K562 (cell line): ENCODE data around the gene PLEKHM2. TPM values are rescaled to one million over a fixed set of nuclear protein-coding genes. Genes with fewer than 3 reads are reported as not detected.
A peak's percentile ranks its signal among the peaks of the same experiment; 100 is the strongest.

Experiments used
- ATF1 ChIP-seq, 2 experiments: fragments of 450-650 bp in 1 of 2; IDR thresholded peaks; 2 replicates each; pipeline ENCODE4 v1.6.1; 2016; ENCODE audit warnings: missing compliant biosample characterization in 1 of 2, missing genetic modification characterization in 1 of 2
- CBFA2T3 ChIP-seq: fragments of 450-650 bp; IDR thresholded peaks from 2 replicates; pipeline ENCODE4 v1.6.1; 2017
- CBX1 ChIP-seq: sonication (generic); IDR thresholded peaks from 2 replicates; pipeline ENCODE4 v1.6.1; 2016; ENCODE audit warnings: antibody characterized with exemption, low read depth, mild to moderate bottlenecking
- CHD1 ChIP-seq: fragments of 200-600 bp; sonication (generic); IDR thresholded peaks from one replicate; pipeline ENCODE4 v1.6.1; 2012; ENCODE audit warnings: mild to moderate bottlenecking, moderate library complexity, low read length, inconsistent platforms
- DEAF1 ChIP-seq: fragments of 450-650 bp; formaldehyde crosslinking; IDR thresholded peaks from 2 replicates; pipeline ENCODE4 v1.4.0; 2020; ENCODE audit warnings: mild to moderate bottlenecking, moderate library complexity
- FOXJ3 ChIP-seq: sonication (generic); formaldehyde crosslinking; IDR thresholded peaks from 2 replicates; pipeline ENCODE4 v1.4.0; 2020; ENCODE audit warnings: mild to moderate bottlenecking, missing genetic modification reagents
- HCFC1 ChIP-seq: IDR thresholded peaks from 2 replicates; pipeline ENCODE4 v1.6.1; 2012; ENCODE audit warnings: low read depth, low read length, improper control_type of control experiment
- MEIS2 ChIP-seq: fragments of 450-650 bp; IDR thresholded peaks from 2 replicates; pipeline ENCODE4 v1.6.1; 2014; ENCODE audit warnings: mild to moderate bottlenecking; ENCODE audit not compliant: partially characterized antibody
- MYC ChIP-seq, 2 experiments: fragments of 250-450 bp in 1 of 2; sonication (Bioruptor Pico) in 1 of 2; IDR thresholded peaks; 2 replicates each; pipeline versions ENCODE4 v1.5.1 to v1.6.1; 2012 to 2021; ENCODE audit warnings: low read depth in 2 of 2, borderline replicate concordance in 1 of 2, improper control_type of control experiment in 1 of 2, low read length in 1 of 2, mild to moderate bottlenecking in 1 of 2, moderate library complexity in 1 of 2
- NR1H2 ChIP-seq: sonication (generic); formaldehyde crosslinking; IDR thresholded peaks from 2 replicates; pipeline ENCODE4 v1.4.0; 2020; ENCODE audit warnings: mild to moderate bottlenecking, missing genetic modification reagents
- NR3C1 ChIP-seq: sonication (generic); formaldehyde crosslinking; IDR thresholded peaks from 2 replicates; pipeline ENCODE4 v1.8.1; 2022; ENCODE audit warnings: missing genetic modification reagents
- PCBP1 ChIP-seq: fragments of 200-400 bp; formaldehyde crosslinking; IDR thresholded peaks from 2 replicates; pipeline ENCODE4 v1.6.1; 2018; ENCODE audit warnings: mild to moderate bottlenecking, low read depth, low read length; ENCODE audit not compliant: poor library complexity, severe bottlenecking
- PTBP1 ChIP-seq: fragments of 200-400 bp; formaldehyde crosslinking; IDR thresholded peaks from 2 replicates; pipeline ENCODE4 v1.6.1; 2017; ENCODE audit warnings: low read depth, low read length
- RBM15 ChIP-seq: fragments of 200-400 bp; formaldehyde crosslinking; IDR thresholded peaks from 2 replicates; pipeline ENCODE4 v1.6.1; 2018; ENCODE audit warnings: mild to moderate bottlenecking, low read length, moderate library complexity; ENCODE audit not compliant: insufficient read depth
- RBM22 ChIP-seq: fragments of 200-400 bp; formaldehyde crosslinking; IDR thresholded peaks from 2 replicates; pipeline ENCODE4 v1.6.1; 2018; ENCODE audit warnings: low read length, low read depth; ENCODE audit not compliant: poor library complexity, severe bottlenecking
- RFX5 ChIP-seq: IDR thresholded peaks from 2 replicates; pipeline ENCODE4 v1.6.1; 2011; ENCODE audit warnings: low read depth, mild to moderate bottlenecking, improper control_type of control experiment, low read length
- SIRT6 ChIP-seq: IDR thresholded peaks from one replicate; pipeline ENCODE4 v1.6.1; 2012; ENCODE audit warnings: low read depth, mild to moderate bottlenecking, control low read depth, inconsistent platforms, low read length, moderate library complexity
- SMARCA5 ChIP-seq: fragments of 450-650 bp; IDR thresholded peaks from 2 replicates; pipeline ENCODE4 v1.6.1; 2016
- SNAPC5 ChIP-seq: fragments of 250-450 bp; sonication (Bioruptor Pico); IDR thresholded peaks from 2 replicates; pipeline ENCODE4 v1.8.0; 2021; ENCODE audit warnings: moderate library complexity, mild to moderate bottlenecking, inconsistent platforms
- SNIP1 ChIP-seq: fragments of 450-650 bp; IDR thresholded peaks from 2 replicates; pipeline ENCODE4 v1.7.1; 2017; ENCODE audit warnings: low read depth, mild to moderate bottlenecking
- TAL1 ChIP-seq: fragments of 450-650 bp; IDR thresholded peaks from 2 replicates; pipeline ENCODE4 v1.6.1; 2016; ENCODE audit warnings: mild to moderate bottlenecking
- THAP12 ChIP-seq: fragments of 250-450 bp; sonication (Bioruptor Pico); IDR thresholded peaks from 2 replicates; pipeline ENCODE4 v1.9.0; 2021; ENCODE audit warnings: mild to moderate bottlenecking, inconsistent platforms
- U2AF1 ChIP-seq: fragments of 200-400 bp; formaldehyde crosslinking; optimal IDR thresholded peaks from 2 replicates; pipeline ENCODE3; 2017; ENCODE audit warnings: mild to moderate bottlenecking, low read depth, low read length, moderate library complexity
- ZNF140 ChIP-seq: fragments of 250-450 bp; sonication (Bioruptor Pico); IDR thresholded peaks from 2 replicates; pipeline ENCODE4 v1.8.0; 2021; ENCODE audit warnings: moderate library complexity, mild to moderate bottlenecking, inconsistent platforms
- ZNF584 ChIP-seq: fragments of 200-800 bp; sonication (Bioruptor generic); IDR thresholded peaks from 2 replicates; pipeline ENCODE4 v1.6.1; 2016; ENCODE audit warnings: low read depth, mild to moderate bottlenecking, missing genetic modification characterization, missing compliant biosample characterization
- ZSCAN29 ChIP-seq: fragments of 450-650 bp; IDR thresholded peaks from 2 replicates; pipeline ENCODE4 v1.6.1; 2017
- polyA plus RNA-seq, 8 experiments: library from polyadenylated mRNA; depleted of rRNA in 4 of 8; stranded (reverse) in 5 of 8; unstranded in 3 of 8; fragments of >200 nt; fragmentation: Nextera tagmentation in 2 of 8; fragmentation: Illumina TruSeq in 1 of 8; extraction: Ambion mirVana in 2 of 8; extraction: Trizol in 1 of 8; gene quantifications; 2 replicates each; pipeline versions ENCODE4 v1.2.1 to v1.2.3, GENCODE V29; 2011 to 2014; ENCODE audit warnings: inconsistent platforms in 1 of 8, missing spikeins in 1 of 8
- total RNA-seq, 7 experiments: library from RNA; depleted of rRNA in 6 of 7; stranded (reverse); fragments of >200 nt in 6 of 7; fragmentation: Illumina TruSeq in 2 of 7; extraction: Trizol in 2 of 7; gene quantifications; 2 replicates each; pipeline versions ENCODE4 v1.2.1 to v1.2.3, GENCODE V29; 2011 to 2021; ENCODE audit warnings: low replicate concordance in 1 of 7

Gene PLEKHM2
- total and polyA plus RNA-seq, 9 of the 15 experiments (the other 6 are each of a cell fraction or from before 2014, with no cell fraction given), result 0.27 to 63.7 (median 33.2) TPM

- TF ChIP-seq THAP12 (CRISPR knock-in tag) (no peak), ZNF584 (CRISPR knock-in tag) (no peak), SIRT6 (no peak), HCFC1 (no peak), ZSCAN29 (no peak), MYC (IDR thresholded peaks at IDR 0.05; ENCODE audit: low read depth, low read length) (no peak), MYC (CRISPR knock-in tag; IDR thresholded peaks at IDR 0.05; ENCODE audit: borderline replicate concordance, low read depth) (no peak), NR1H2 (no peak), MEIS2 (no peak), PCBP1 (no peak), PTBP1 (no peak), CHD1 (no peak), SNIP1 (no peak), FOXJ3 (CRISPR knock-in tag) (no peak), RBM22 (no peak), TAL1 (peak; percentile 77), SNAPC5 (CRISPR knock-in tag) (no peak), CBFA2T3 (peak; percentile 96), ZNF140 (CRISPR knock-in tag) (no peak), CBX1 (0 out of 2 replicates have a peak, but pooled peaks have one; percentile 62), RBM15 (no peak), DEAF1 (CRISPR knock-in tag) (no peak), NR3C1 (CRISPR knock-in tag) (no peak), SMARCA5 (0 out of 2 replicates have a peak, but pooled peaks have one; percentile 22), RFX5 (no peak), ATF1 (CRISPR knock-in tag; IDR thresholded peaks at IDR 0.05) (no peak), ATF1 (tag; IDR thresholded peaks at IDR 0.05) (no peak), U2AF1 (no peak)
Observed at GRCh38 chr1:15676688-15677661, 7.1 kb upstream of the PLEKHM2 start (continued).
